AG10803 (cell line): ENCODE results near the gene HAGH.
"Not testable (repeated sequence)": the region's sequence is repeated elsewhere in the genome, so short reads cannot be mapped to it uniquely, and the experiment has no call there.

Experiments
- DNase-seq: peaks from one replicate; pipeline ENCODE4 v3.0.0; 2010; ENCODE audit warnings: low read depth
- H3K4me3 ChIP-seq: 2 replicates; pipeline ENCODE4 v1.5.1; 2011; ENCODE audit warnings: mild to moderate bottlenecking, low read length, control low read depth
- TF ChIP-seq, protein P1 (sequence below): conservative IDR thresholded peaks from 2 replicates; pipeline ENCODE4 v1.5.1; 2011; ENCODE audit warnings: mild to moderate bottlenecking, low read length, control low read depth, inconsistent platforms

The HAGH gene

DNA sequence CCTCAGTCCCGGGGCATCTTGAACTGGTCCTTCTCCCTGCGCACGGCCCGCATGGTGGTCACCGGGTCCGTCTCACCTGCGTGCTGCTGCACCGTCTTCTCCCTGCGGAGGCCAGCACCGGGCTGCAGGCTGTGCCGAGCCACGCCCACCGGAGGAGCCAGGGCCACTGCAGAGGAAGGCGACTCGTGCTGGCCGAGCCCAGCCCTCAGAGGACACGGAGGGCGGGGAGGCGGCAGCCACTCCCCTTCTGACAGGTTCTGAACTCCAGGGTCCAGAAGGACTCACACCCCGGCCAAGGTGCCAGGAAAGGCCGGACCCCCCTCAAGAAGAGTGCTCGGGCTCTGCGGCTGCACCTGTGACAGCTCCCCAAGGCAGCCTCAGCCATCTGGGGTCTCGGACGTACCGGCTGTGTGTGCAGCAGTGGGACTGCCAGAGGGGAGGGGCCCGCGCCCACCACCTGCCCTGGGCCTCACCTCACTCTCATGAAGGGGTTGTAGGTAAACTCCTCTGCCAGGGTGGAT lies 17.3 kb downstream of the HAGH start:
- DNase-seq: no peak
- H3K4me3 ChIP-seq: no peak overlapping the region
- TF ChIP-seq, protein P1, sequence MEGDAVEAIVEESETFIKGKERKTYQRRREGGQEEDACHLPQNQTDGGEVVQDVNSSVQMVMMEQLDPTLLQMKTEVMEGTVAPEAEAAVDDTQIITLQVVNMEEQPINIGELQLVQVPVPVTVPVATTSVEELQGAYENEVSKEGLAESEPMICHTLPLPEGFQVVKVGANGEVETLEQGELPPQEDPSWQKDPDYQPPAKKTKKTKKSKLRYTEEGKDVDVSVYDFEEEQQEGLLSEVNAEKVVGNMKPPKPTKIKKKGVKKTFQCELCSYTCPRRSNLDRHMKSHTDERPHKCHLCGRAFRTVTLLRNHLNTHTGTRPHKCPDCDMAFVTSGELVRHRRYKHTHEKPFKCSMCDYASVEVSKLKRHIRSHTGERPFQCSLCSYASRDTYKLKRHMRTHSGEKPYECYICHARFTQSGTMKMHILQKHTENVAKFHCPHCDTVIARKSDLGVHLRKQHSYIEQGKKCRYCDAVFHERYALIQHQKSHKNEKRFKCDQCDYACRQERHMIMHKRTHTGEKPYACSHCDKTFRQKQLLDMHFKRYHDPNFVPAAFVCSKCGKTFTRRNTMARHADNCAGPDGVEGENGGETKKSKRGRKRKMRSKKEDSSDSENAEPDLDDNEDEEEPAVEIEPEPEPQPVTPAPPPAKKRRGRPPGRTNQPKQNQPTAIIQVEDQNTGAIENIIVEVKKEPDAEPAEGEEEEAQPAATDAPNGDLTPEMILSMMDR: no peak

DNA sequence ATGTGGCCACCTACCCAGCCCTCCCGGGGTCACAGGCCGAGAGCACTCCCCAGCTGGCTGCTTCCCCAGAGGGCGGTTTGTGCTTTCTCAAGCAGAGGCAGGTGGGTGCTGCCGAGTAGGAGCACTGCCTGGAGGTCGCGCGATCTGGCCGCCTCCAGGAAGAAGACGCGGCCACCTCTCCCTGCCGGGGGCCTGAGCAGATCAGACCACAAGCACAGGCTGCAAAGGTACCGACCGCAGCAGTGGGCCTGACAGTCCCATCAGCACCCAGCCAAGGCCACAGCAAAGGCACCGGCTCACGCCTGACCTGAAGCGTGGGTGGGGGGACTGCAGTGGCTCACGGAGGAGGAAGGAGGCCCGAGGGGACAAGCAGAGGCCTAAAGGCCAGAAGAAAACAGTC lies 17.9 kb downstream of the HAGH start:
- no peak for DNase-seq
- TF ChIP-seq, protein P1: no peak
- no peak overlapping the region for H3K4me3 ChIP-seq

DNA sequence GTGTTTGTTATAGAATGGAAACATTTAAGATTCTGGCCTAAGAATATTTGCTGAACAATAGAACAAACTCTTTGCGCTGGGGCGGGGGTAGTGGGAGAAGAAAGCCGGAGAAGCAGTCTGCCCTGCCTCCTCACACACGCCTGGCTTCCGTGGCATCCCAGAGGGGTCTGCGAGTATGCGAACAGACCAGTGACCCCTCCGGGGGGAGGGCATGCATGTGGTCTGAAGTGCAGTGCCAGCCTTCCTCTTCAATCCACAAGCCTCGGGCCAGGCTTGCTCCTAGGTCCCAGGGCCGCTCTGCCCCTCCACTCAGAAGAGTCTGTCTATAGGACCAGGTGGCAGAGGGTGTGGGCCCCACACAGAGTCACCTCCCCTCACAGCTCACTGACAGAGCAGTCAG lies 19.0 kb downstream of the HAGH start:
- DNase-seq: no peak
- no peak overlapping the region for H3K4me3 ChIP-seq
- TF ChIP-seq, protein P1: no peak

DNA sequence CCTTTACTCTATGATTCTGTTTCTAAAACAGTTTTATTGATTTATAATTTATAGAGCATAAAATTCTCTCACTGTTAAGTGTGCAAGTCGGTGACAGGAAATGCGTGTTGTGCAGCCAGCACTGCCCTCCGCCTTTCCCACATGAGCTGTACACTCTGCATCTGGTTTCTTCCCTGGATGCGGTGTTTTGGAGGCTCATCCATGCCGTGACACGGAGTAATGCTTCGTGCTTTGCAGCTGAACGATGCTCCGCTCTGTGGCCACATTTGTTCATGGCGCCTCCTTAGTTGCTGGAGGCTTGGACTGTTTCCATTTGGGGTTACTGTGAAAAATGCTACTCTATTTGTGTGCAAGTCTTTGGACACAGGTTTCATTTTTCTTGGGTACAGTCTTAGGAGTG lies 25.9 kb downstream of the HAGH start:
- TF ChIP-seq, protein P1: no peak
- peak; percentile 73 for DNase-seq

DNA sequence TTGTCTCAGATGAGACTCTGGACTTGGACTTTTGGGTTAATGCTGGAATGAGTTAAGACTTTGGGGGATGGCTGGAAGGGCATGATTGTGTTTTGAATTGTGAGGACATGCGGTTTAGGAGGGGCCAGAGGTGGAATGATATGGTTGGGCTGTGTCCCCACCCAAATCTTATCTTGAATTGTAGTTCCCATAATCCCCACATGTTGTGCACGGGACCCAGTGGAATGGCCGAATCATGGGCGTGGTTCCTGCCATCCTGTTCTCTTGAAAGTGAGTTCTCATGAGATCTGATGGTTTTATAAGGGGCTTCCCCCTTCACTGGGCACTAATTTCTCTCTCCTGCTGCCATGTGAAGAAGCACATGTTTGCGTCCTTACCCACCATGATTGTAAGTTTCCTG lies 27.4 kb downstream of the HAGH start:
- not testable (repeated sequence) for H3K4me3 ChIP-seq, DNase-seq

More for the DNA sequence above, 25.9 kb downstream of the HAGH start:
- no peak overlapping the region for H3K4me3 ChIP-seq

DNA sequence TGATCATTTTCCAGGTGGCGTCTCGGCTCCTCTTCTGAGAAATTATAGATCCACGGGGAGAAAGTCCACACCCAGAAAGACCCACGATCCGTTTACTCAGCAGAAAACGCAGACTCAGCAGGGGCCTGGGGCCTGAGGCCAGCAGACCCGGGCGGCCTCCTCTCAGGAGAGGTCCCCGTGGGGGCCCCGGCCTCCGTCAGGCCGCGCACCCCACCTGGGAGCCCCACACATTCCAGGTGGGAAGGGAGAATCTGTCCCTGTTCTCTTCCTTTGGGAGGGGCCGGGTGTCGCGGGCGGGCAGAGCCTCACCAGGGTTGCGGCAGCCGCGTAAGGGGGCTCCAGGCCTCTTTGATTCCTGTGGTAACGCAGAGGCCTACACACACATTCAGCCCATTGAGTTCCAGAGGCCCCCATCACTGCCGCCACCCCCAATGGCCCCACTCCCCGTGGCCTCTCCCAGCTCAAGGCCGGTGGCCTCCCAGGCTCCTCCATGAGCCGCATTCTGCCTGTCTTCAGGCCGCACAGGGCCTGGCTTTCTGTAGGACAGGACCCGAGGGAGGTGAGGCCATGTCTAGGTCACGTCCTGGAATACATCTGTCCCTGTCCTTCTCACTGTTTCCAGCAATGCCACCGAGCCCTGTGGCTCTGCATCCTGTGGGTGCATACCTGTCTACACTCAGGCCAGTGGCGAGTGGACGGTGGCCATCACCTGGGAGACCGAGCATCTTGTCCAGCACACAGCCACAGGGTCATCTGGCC lies 31.5 kb downstream of the HAGH start:
- TF ChIP-seq, protein P1: no peak
- no peak overlapping the region for H3K4me3 ChIP-seq
- no peak for DNase-seq

DNA sequence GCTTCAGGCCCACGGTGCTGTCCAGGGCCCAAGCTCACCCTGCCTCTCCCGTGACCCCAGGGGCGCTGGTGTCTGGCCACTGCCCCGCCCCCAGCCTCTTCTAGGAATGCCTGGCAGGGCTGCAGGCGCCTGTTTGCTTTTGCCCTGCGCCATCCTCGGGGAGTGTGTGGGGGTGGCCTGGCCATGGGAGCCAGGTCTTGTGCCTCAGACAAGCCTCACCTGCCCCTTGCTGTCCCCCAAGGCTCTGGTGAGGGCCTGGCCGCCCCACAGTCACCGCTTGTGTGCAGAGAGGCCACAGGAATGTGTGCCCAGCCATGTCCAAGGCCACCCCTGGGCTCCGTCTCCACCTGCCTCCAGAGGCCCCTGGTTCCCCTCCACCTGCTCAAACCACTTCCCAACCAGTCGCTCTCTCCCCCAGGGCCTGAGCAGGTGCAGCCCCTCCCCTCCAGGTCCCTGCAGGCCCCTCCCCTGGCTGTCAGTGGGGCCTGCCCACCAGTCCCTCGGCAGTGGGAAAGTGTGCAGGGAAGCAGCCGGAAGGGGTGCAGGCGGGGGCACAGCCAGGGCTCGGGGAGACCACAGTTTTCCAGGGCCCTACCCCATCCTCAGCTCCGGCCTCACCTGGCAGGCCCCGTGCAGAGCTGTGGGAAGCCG lies 32.3 kb downstream of the HAGH start:
- no peak for DNase-seq
- H3K4me3 ChIP-seq: no peak overlapping the region
- TF ChIP-seq, protein P1: no peak
